Rectal smooth muscle tissue (tissue), 1 donor: ENCODE measurements around the gene STAT4.

Experiments
- H3K27ac ChIP-seq: one replicate; pipeline ENCODE4 v1.7.0; 2013; ENCODE audit warnings: low read depth, low read length, inconsistent platforms
- H3K27me3 ChIP-seq: one replicate; pipeline ENCODE4 v1.7.0; 2013; ENCODE audit warnings: low read length; ENCODE audit not compliant: control insufficient read depth, insufficient read depth
- H3K36me3 ChIP-seq: one replicate; pipeline ENCODE4 v1.7.0; 2013; ENCODE audit warnings: low read length; ENCODE audit not compliant: control insufficient read depth, insufficient read depth
- H3K4me1 ChIP-seq: one replicate; pipeline ENCODE4 v1.7.0; 2013; ENCODE audit warnings: low read length; ENCODE audit not compliant: control insufficient read depth, insufficient read depth
- H3K4me3 ChIP-seq: one replicate; pipeline ENCODE4 v1.7.0; 2013; ENCODE audit warnings: low read length
- H3K9ac ChIP-seq: one replicate; pipeline ENCODE4 v1.7.0; 2013; ENCODE audit warnings: low read length

Gene STAT4

GRCh38 chr2:191150230-191150599, 579 bp downstream of the STAT4 start:
- H3K4me3 ChIP-seq: peak overlapping the region; percentile 66
- H3K27ac ChIP-seq: no peak overlapping the region

GRCh38 chr2:191149391-191149790, 1.4 kb downstream of the STAT4 start:
- no peaks in the 10 kb centered on the region for H3K4me1 ChIP-seq
- H3K9ac ChIP-seq: no peak overlapping the region
- no peaks in the 10 kb centered on the region for H3K27me3 ChIP-seq
- no peak overlapping the region for H3K27ac ChIP-seq
- no peak overlapping the region for H3K4me3 ChIP-seq
- H3K36me3 ChIP-seq: no peaks in the 10 kb centered on the region

More at GRCh38 chr2:191150230-191150599, 579 bp downstream of the STAT4 start:
- Histone ChIP-seq H3K36me3 (no peaks in the 10 kb centered on the region), H3K27me3 (no peaks in the 10 kb centered on the region), H3K4me1 (no peaks in the 10 kb centered on the region), H3K9ac (no peak overlapping the region)

GRCh38 chr2:191148791-191149190, 2.0 kb downstream of the STAT4 start:
- Histone ChIP-seq H3K4me3 (no peak overlapping the region), H3K27ac (no peak overlapping the region), H3K27me3 (no peaks in the 10 kb centered on the region), H3K4me1 (no peaks in the 10 kb centered on the region), H3K9ac (no peak overlapping the region), H3K36me3 (no peaks in the 10 kb centered on the region)

GRCh38 chr2:191148281-191148680, 2.5 kb downstream of the STAT4 start:
- no peaks in the 10 kb centered on the region for H3K36me3 ChIP-seq
- H3K27ac ChIP-seq: no peak overlapping the region
- H3K9ac ChIP-seq: no peak overlapping the region
- H3K4me1 ChIP-seq: no peaks in the 10 kb centered on the region
- no peak overlapping the region for H3K4me3 ChIP-seq
- no peaks in the 10 kb centered on the region for H3K27me3 ChIP-seq

- H3K9ac ChIP-seq: no peak overlapping the region
- no peak overlapping the region for H3K27ac ChIP-seq
- H3K4me1 ChIP-seq: no peaks in the 10 kb centered on the region
- no peaks in the 10 kb centered on the region for H3K27me3 ChIP-seq
- H3K36me3 ChIP-seq: no peaks in the 10 kb centered on the region
- no peak overlapping the region for H3K4me3 ChIP-seq
Observed at GRCh38 chr2:191145769-191146471, 4.9 kb downstream of the STAT4 start.

GRCh38 chr2:191144217-191144616, 6.6 kb downstream of the STAT4 start:
- Histone ChIP-seq H3K4me3 (no peak overlapping the region), H3K27ac (no peak overlapping the region), H3K4me1 (no peaks in the 10 kb centered on the region), H3K9ac (no peak overlapping the region), H3K27me3 (no peaks in the 10 kb centered on the region), H3K36me3 (no peaks in the 10 kb centered on the region)

- Histone ChIP-seq H3K27ac (no peak overlapping the region), H3K27me3 (no peaks in the 10 kb centered on the region), H3K36me3 (no peaks in the 10 kb centered on the region), H3K4me1 (no peaks in the 10 kb centered on the region), H3K9ac (no peak overlapping the region), H3K4me3 (no peak overlapping the region)
Observed at GRCh38 chr2:191143791-191144190, 7.0 kb downstream of the STAT4 start.

GRCh38 chr2:191128911-191129304, 21.9 kb downstream of the STAT4 start:
- no peak overlapping the region for H3K27ac ChIP-seq
- no peaks in the 10 kb centered on the region for H3K27me3 ChIP-seq
- H3K36me3 ChIP-seq: no peaks in the 10 kb centered on the region
- no peak overlapping the region for H3K4me3 ChIP-seq
- H3K4me1 ChIP-seq: no peaks in the 10 kb centered on the region
- no peak overlapping the region for H3K9ac ChIP-seq

- H3K36me3 ChIP-seq: no peaks in the 10 kb centered on the region
- H3K27ac ChIP-seq: no peak overlapping the region
- H3K4me1 ChIP-seq: no peaks in the 10 kb centered on the region
- no peaks in the 10 kb centered on the region for H3K27me3 ChIP-seq
- no peak overlapping the region for H3K4me3 ChIP-seq
- no peak overlapping the region for H3K9ac ChIP-seq
Observed at GRCh38 chr2:191128172-191128910, 22.5 kb downstream of the STAT4 start.

- Histone ChIP-seq H3K4me1 (no peaks in the 10 kb centered on the region), H3K4me3 (no peak overlapping the region), H3K9ac (no peak overlapping the region), H3K27ac (no peak overlapping the region), H3K27me3 (no peaks in the 10 kb centered on the region), H3K36me3 (no peaks in the 10 kb centered on the region)
Observed at GRCh38 chr2:191127235-191127634, 23.6 kb downstream of the STAT4 start.

- H3K27me3 ChIP-seq: no peaks in the 10 kb centered on the region
- no peak overlapping the region for H3K27ac ChIP-seq
- H3K36me3 ChIP-seq: no peaks in the 10 kb centered on the region
- no peaks in the 10 kb centered on the region for H3K4me1 ChIP-seq
- no peak overlapping the region for H3K4me3 ChIP-seq
- no peak overlapping the region for H3K9ac ChIP-seq
Observed at GRCh38 chr2:191126386-191127085, 24.3 kb downstream of the STAT4 start.

GRCh38 chr2:191125646-191126045, 25.1 kb downstream of the STAT4 start:
- H3K4me1 ChIP-seq: no peaks in the 10 kb centered on the region
- no peak overlapping the region for H3K27ac ChIP-seq
- no peak overlapping the region for H3K9ac ChIP-seq
- no peak overlapping the region for H3K4me3 ChIP-seq
- H3K27me3 ChIP-seq: no peaks in the 10 kb centered on the region
- no peaks in the 10 kb centered on the region for H3K36me3 ChIP-seq
